H9 (cell line): ENCODE results near the gene KIF14. TPM values are rescaled to one million over a fixed set of nuclear protein-coding genes. Genes with fewer than 3 reads are reported as not detected.

ENCODE experiments used
- DNase-seq: peaks from one replicate; pipeline ENCODE4 v3.0.0-alpha.2; 2017
- H2AFZ ChIP-seq: one replicate; pipeline ENCODE4 v1.6.1; 2013; ENCODE audit warnings: mild to moderate bottlenecking, low read length, control low read depth, moderate library complexity
- H2AK5ac ChIP-seq: 2 replicates; pipeline ENCODE4 v1.6.1; 2013; ENCODE audit warnings: low read length, control low read depth, mixed read lengths; ENCODE audit not compliant: insufficient read length
- H2BK120ac ChIP-seq: one replicate; pipeline ENCODE4 v1.6.1; 2013; ENCODE audit warnings: low read depth, mild to moderate bottlenecking, low read length, control low read depth, inconsistent platforms; ENCODE audit not compliant: poor library complexity, severe bottlenecking
- H2BK12ac ChIP-seq: 2 replicates; pipeline ENCODE4 v1.6.1; 2013; ENCODE audit warnings: low read length, control low read depth, mixed read lengths, low read depth; ENCODE audit not compliant: insufficient read length
- H2BK15ac ChIP-seq: 2 replicates; pipeline ENCODE4 v1.6.1; 2013; ENCODE audit warnings: low read depth, low read length, control low read depth
- H2BK20ac ChIP-seq: one replicate; pipeline ENCODE4 v1.6.1; 2013; ENCODE audit warnings: low read depth, mild to moderate bottlenecking, low read length, control low read depth, inconsistent platforms; ENCODE audit not compliant: poor library complexity, severe bottlenecking
- H2BK5ac ChIP-seq: 2 replicates; pipeline ENCODE4 v1.6.1; 2013; ENCODE audit warnings: low read length, control low read depth, mixed read lengths; ENCODE audit not compliant: insufficient read length
- H3K14ac ChIP-seq: 2 replicates; pipeline ENCODE4 v1.6.1; 2013; ENCODE audit warnings: low read length, control low read depth; ENCODE audit not compliant: insufficient read depth
- H3K18ac ChIP-seq: 2 replicates; pipeline ENCODE4 v1.6.1; 2013; ENCODE audit warnings: low read depth, mild to moderate bottlenecking, mixed read lengths, low read length, control low read depth; ENCODE audit not compliant: insufficient read length
- H3K23ac ChIP-seq: 2 replicates; pipeline ENCODE4 v1.6.1; 2013; ENCODE audit warnings: low read length, control low read depth, mixed read lengths, low read depth; ENCODE audit not compliant: insufficient read length
- H3K23me2 ChIP-seq: 2 replicates; pipeline ENCODE4 v1.6.1; 2013; ENCODE audit warnings: low read depth, mild to moderate bottlenecking, mixed read lengths, low read length, control low read depth; ENCODE audit not compliant: insufficient read length, poor library complexity, severe bottlenecking
- H3K27ac ChIP-seq: 2 replicates; pipeline ENCODE4 v1.5.1; 2013; ENCODE audit warnings: low read length, control low read depth, mixed read lengths, low read depth; ENCODE audit not compliant: insufficient read length
- H3K27me3 ChIP-seq: 2 replicates; pipeline ENCODE4 v1.6.1; 2013; ENCODE audit warnings: low read length, control low read depth, inconsistent platforms; ENCODE audit not compliant: insufficient read depth
- H3K4ac ChIP-seq: 2 replicates; pipeline ENCODE4 v1.6.1; 2013; ENCODE audit warnings: low read depth, mild to moderate bottlenecking, control low read depth, inconsistent platforms, low read length, moderate library complexity
- H3K4me1 ChIP-seq: 2 replicates; pipeline ENCODE4 v1.6.1; 2013; ENCODE audit warnings: low read length, control low read depth, inconsistent platforms; ENCODE audit not compliant: insufficient read depth
- H3K4me2 ChIP-seq: 2 replicates; pipeline ENCODE4 v1.6.1; 2013; ENCODE audit warnings: low read length, control low read depth, mixed read lengths; ENCODE audit not compliant: insufficient read length, insufficient read depth
- H3K56ac ChIP-seq: 2 replicates; pipeline ENCODE4 v1.6.1; 2013; ENCODE audit warnings: low read depth, mild to moderate bottlenecking, mixed read lengths, low read length, control low read depth; ENCODE audit not compliant: insufficient read length
- H3K79me1 ChIP-seq: 2 replicates; pipeline ENCODE4 v1.6.1; 2013; ENCODE audit warnings: low read depth, mild to moderate bottlenecking, moderate library complexity, low read length, control low read depth, inconsistent platforms; ENCODE audit not compliant: insufficient read depth, poor library complexity, severe bottlenecking
- H3K79me2 ChIP-seq: 2 replicates; pipeline ENCODE4 v1.6.1; 2013; ENCODE audit warnings: low read length, control low read depth, inconsistent platforms; ENCODE audit not compliant: insufficient read depth
- H3K9ac ChIP-seq: 2 replicates; pipeline ENCODE4 v1.6.1; 2013; ENCODE audit warnings: low read length, control low read depth, mixed read lengths; ENCODE audit not compliant: insufficient read length; ENCODE audit errors: extremely low read depth
- H3K9me3 ChIP-seq: one replicate; pipeline ENCODE4 v1.6.1; 2013; ENCODE audit warnings: low read depth, low read length, inconsistent platforms; ENCODE audit not compliant: control insufficient read depth
- H3T11ph ChIP-seq: one replicate; pipeline ENCODE4 v1.6.1; 2013; ENCODE audit warnings: mild to moderate bottlenecking, low read length, control low read depth, inconsistent platforms
- H4K20me1 ChIP-seq: one replicate; pipeline ENCODE4 v1.6.1; 2013; ENCODE audit not compliant: control insufficient read depth, insufficient read length, insufficient read depth
- H4K5ac ChIP-seq: 2 replicates; pipeline ENCODE4 v1.6.1; 2013; ENCODE audit warnings: low read depth, mild to moderate bottlenecking, mixed read lengths, low read length, control low read depth; ENCODE audit not compliant: insufficient read length
- H4K8ac ChIP-seq: replicated peaks from 2 replicates; pipeline ENCODE4 v1.6.1; 2013; ENCODE audit warnings: low read length, control low read depth, mixed read lengths, low read depth; ENCODE audit not compliant: insufficient read length
- H4K91ac ChIP-seq: 2 replicates; pipeline ENCODE4 v1.6.1; 2013; ENCODE audit warnings: low read depth, mild to moderate bottlenecking, moderate library complexity, mixed read lengths, low read length, control low read depth; ENCODE audit not compliant: insufficient read length
- H3K27ac Mint-ChIP-seq, 3 experiments: 2 replicates in 2 of 3; 3 replicates in 1 of 3; pipeline ENCODE4 v1.8.0; 2020 to 2021; ENCODE audit warnings: mixed read lengths in 3 of 3, mild to moderate bottlenecking in 1 of 3, moderate library complexity in 1 of 3
- H3K27me3 Mint-ChIP-seq: 2 replicates; pipeline ENCODE4 v1.8.0; 2021; ENCODE audit warnings: low read depth, mild to moderate bottlenecking, moderate library complexity, mixed read lengths
- H3K36me3 Mint-ChIP-seq, 3 experiments: 2 replicates in 2 of 3; 3 replicates in 1 of 3; pipeline ENCODE4 v1.8.0; 2020 to 2021; ENCODE audit warnings: low read depth in 3 of 3, mixed read lengths in 3 of 3; ENCODE audit not compliant: insufficient read depth in 1 of 3
- H3K4me1 Mint-ChIP-seq, 2 experiments: 2 replicates each; pipeline ENCODE4 v1.8.0; 2020; ENCODE audit warnings: mixed read lengths in 2 of 2
- H3K4me3 Mint-ChIP-seq, 2 experiments: 2 replicates in 1 of 2; 3 replicates in 1 of 2; pipeline ENCODE4 v1.8.0; 2020 to 2021; ENCODE audit warnings: mild to moderate bottlenecking in 2 of 2, mixed read lengths in 2 of 2, moderate library complexity in 1 of 2
- H3K9me3 Mint-ChIP-seq, 2 experiments: 2 replicates in 1 of 2; 3 replicates in 1 of 2; pipeline ENCODE4 v1.8.0; 2020; ENCODE audit warnings: mild to moderate bottlenecking in 2 of 2, mixed read lengths in 2 of 2, moderate library complexity in 1 of 2
- WGBS: extraction: QIAGEN DNeasy Blood & Tissue Kit; methylation state at CpG from one replicate; pipeline ENCODE4 v1.1.7; 2013; ENCODE audit warnings: missing lambda C conversion rate, low lambda C conversion rate, mixed read lengths; ENCODE audit not compliant: insufficient read length; ENCODE audit errors: extremely low coverage; 5-methylcytosine and 5-hydroxymethylcytosine counted together
- total RNA-seq: library from RNA; stranded (reverse); gene quantifications from 2 replicates; pipeline ENCODE4 v1.2.1, GENCODE V29; 2021
- TF ChIP-seq, protein P1 (sequence below): fragments of 200-600 bp; sonication (generic); conservative IDR thresholded peaks from 3 replicates; pipeline ENCODE4 v1.8.0; 2021; ENCODE audit warnings: antibody characterized with exemption, mild to moderate bottlenecking

KIF14 gene
- total RNA-seq, 1 experiment from 2014 or later: 18.2 TPM

DNA sequence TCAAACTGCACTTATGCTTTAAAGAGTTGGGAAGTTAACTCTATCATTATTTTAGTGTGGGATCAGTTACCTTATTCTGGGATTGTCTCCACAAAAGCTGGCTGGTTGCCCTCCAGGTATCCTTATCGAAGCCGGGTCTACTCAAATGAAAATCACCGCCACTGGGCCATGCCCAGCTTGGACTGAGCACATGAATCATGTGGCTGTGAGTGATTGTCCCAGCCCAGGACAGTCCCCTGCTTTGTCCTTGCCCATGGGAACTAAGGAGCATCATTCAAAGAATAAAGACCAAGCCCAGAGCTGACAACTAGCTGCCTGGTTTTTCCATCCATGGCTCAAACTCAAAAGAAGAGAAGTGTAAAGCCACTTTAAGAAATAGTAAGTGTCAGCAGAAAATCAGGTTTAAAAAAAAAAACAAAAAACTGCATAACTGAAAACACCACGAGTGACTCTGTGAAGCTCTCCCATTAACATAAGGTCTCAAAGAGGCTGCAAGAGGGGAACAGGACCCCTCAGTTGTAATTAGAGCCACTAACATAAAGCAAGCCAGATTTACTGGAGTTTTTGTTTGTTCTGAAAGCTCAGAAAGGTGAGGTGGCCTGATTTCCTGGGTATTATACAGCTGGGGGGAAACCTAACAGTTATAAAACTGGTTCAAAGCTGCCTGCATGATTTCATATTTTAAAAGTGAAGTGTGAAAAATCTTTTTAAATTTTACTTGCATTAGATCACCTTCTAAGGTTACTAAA lies 91.5 kb downstream of the KIF14 start:
- H2AFZ ChIP-seq: no peak overlapping the region
- DNase-seq: no peak
- H2BK12ac ChIP-seq: no peak overlapping the region
- H2BK15ac ChIP-seq: no peak overlapping the region
- no peak overlapping the region for H4K8ac ChIP-seq
- H3K23ac ChIP-seq: no peak overlapping the region
- no peak overlapping the region for H3K18ac ChIP-seq
- no peak overlapping the region for H3T11ph ChIP-seq
- Mint-ChIP-seq H3K9me3 (no peaks in the 10 kb centered on the region; a peak in 1 of 5 replicates), H3K4me1 (peaks cover 10 to 27% of the 10 kb centered on the region in 2 experiments), H3K36me3 (no peaks in the 10 kb centered on the region), H3K27ac (peak overlapping the region in 1 of 3 experiments; percentile 36; a peak in 1 of 7 replicates), H3K4me3 (no peak overlapping the region), H3K27me3 (no peaks in the 10 kb centered on the region)
- H3K23me2 ChIP-seq: peaks cover 2% of the 10 kb centered on the region
- no peak overlapping the region for H4K5ac ChIP-seq
- no peak overlapping the region for H2BK20ac ChIP-seq
- WGBS: no CpG with 5 or more reads among the region's 4 CpGs
- H4K91ac ChIP-seq: no peak overlapping the region
- H3K14ac ChIP-seq: no peak overlapping the region
- H3K9ac ChIP-seq: no peak overlapping the region
- no peak overlapping the region for H2BK120ac ChIP-seq
- no peak overlapping the region for H3K27ac ChIP-seq
- no peaks in the 10 kb centered on the region for H3K4me1 ChIP-seq
- no peaks in the 10 kb centered on the region for H3K79me2 ChIP-seq
- no peaks in the 10 kb centered on the region for H3K79me1 ChIP-seq
- no peaks in the 10 kb centered on the region for H3K27me3 ChIP-seq
- H3K4ac ChIP-seq: no peak overlapping the region
- no peak overlapping the region for H3K56ac ChIP-seq
- H4K20me1 ChIP-seq: no peaks in the 10 kb centered on the region
- H3K9me3 ChIP-seq: no peaks in the 10 kb centered on the region
- no peak overlapping the region for H2BK5ac ChIP-seq
- H3K4me2 ChIP-seq: no peak overlapping the region
- H2AK5ac ChIP-seq: no peak overlapping the region
- TF ChIP-seq, protein P1, sequence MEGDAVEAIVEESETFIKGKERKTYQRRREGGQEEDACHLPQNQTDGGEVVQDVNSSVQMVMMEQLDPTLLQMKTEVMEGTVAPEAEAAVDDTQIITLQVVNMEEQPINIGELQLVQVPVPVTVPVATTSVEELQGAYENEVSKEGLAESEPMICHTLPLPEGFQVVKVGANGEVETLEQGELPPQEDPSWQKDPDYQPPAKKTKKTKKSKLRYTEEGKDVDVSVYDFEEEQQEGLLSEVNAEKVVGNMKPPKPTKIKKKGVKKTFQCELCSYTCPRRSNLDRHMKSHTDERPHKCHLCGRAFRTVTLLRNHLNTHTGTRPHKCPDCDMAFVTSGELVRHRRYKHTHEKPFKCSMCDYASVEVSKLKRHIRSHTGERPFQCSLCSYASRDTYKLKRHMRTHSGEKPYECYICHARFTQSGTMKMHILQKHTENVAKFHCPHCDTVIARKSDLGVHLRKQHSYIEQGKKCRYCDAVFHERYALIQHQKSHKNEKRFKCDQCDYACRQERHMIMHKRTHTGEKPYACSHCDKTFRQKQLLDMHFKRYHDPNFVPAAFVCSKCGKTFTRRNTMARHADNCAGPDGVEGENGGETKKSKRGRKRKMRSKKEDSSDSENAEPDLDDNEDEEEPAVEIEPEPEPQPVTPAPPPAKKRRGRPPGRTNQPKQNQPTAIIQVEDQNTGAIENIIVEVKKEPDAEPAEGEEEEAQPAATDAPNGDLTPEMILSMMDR: no peak
